Measurements from ENCODE around the gene GARNL3. TPM values are rescaled to one million over a fixed set of nuclear protein-coding genes. Genes with fewer than 3 reads are reported as not detected.

The GARNL3 gene
- total and polyA plus RNA-seq, 2 of the 13 experiments (the other 11 are each of a cell fraction or from before 2014, with no cell fraction given): 3.9 to 11.0 TPM

GRCh38 chr9:127380479-127380878 lies 115.9 kb downstream of the GARNL3 start:
- H3K4me2 ChIP-seq (ENCODE audit: low read depth, low read length): no peak overlapping the region
- H3K27me3 ChIP-seq (ENCODE audit: control insufficient read depth in 1 of 2, insufficient read depth in 2 of 2, low read length in 2 of 2): no peaks in the 10 kb centered on the region
- no peak overlapping the region for H2AFZ ChIP-seq (ENCODE audit: low read length)
- H3K27ac ChIP-seq (ENCODE audit: extremely low read length, insufficient read depth, low read length): no peak overlapping the region
- no peak overlapping the region for H3K4me3 ChIP-seq (replicated peaks in 1 of 3; ENCODE audit: insufficient read depth in 1 of 3, low read depth in 2 of 3, low read length in 3 of 3)
- no peaks in the 10 kb centered on the region for H3K4me1 ChIP-seq (ENCODE audit: insufficient read depth, low read length)
- in situ Hi-C loops (cut with HindIII; ENCODE audit: extremely low pct_ligation_motif_present, low pct_unique_long_range_greater_than_20kb): no loop called here
- FAIRE-seq: no peak
- no peaks in the 10 kb centered on the region for H3K79me2 ChIP-seq (ENCODE audit: insufficient read depth, low read length)
- no peak for TF ChIP-seq ZNF850 (CRISPR knock-in tag; conservative IDR thresholded peaks at IDR 0.05)
- TF ChIP-seq CAMTA2 (CRISPR knock-in tag; IDR thresholded peaks at IDR 0.05; ENCODE audit: borderline replicate concordance): no peak
- no peak for TF ChIP-seq ZNF180 (CRISPR knock-in tag; IDR thresholded peaks at IDR 0.05; ENCODE audit: borderline replicate concordance, low read depth)
- TF ChIP-seq ZBTB40 (IDR thresholded peaks at IDR 0.05): no peak
- TF ChIP-seq ZBTB40 (CRISPR knock-in tag; IDR thresholded peaks at IDR 0.05): no peak
- TF ChIP-seq ATF4 (CRISPR knock-in tag; IDR thresholded peaks at IDR 0.05): peak in 1 of 2 experiments; percentile 55; a peak in 1 of 4 replicates
- H3K36me3 ChIP-seq (replicated peaks in 1 of 2; ENCODE audit: control insufficient read depth in 1 of 2, insufficient read depth in 2 of 2, low read length in 2 of 2): no peaks in the 10 kb centered on the region
- WGBS (ENCODE audit: low lambda C conversion rate): 97% methylated on average over 3 of the region's 3 CpGs
- intact Hi-C loops (cut with micrococcal nuclease; ENCODE audit: unreplicated experiment): no loop called here
- BruUV-seq (replicated peaks): no TSS peak
- peaks cover 9% of the 10 kb centered on the region for H3K9me3 ChIP-seq (ENCODE audit: low read length)
- ChIA-PET POLR2A (interaction anchor here (1.0 kb wide), 1 partner anchor 16 kb away, joined by 4 read pairs; the partner anchor contains the start of gene SLC2A8), CTCF (ENCODE audit: low intra/inter-chr PET ratio, low total read pairs) (no interaction called here)
- ATAC-seq: no peak
- H4K20me1 ChIP-seq (ENCODE audit: insufficient read depth, low read length): no peaks in the 10 kb centered on the region
- H3K9ac ChIP-seq (ENCODE audit: insufficient read depth, low read depth, low read length): no peak overlapping the region
- DNase-seq (ENCODE audit: low spot score): no peak
